Osteoblast (primary cell): ENCODE measurements around the gene ITGB1BP2. TPM values are rescaled to one million over a fixed set of nuclear protein-coding genes. Genes with fewer than 3 reads are reported as not detected.

Source experiments
- DNase-seq: peaks from one replicate; pipeline ENCODE4 v3.0.0; 2011; ENCODE audit warnings: low spot score, mixed read lengths; ENCODE audit not compliant: insufficient read length; ENCODE audit errors: missing footprints
- H2AFZ ChIP-seq: 2 replicates; pipeline ENCODE4 v1.6.0; 2011; ENCODE audit warnings: mild to moderate bottlenecking, low read length
- H3K27ac ChIP-seq: 2 replicates; pipeline ENCODE4 v1.5.1; 2011; ENCODE audit warnings: mild to moderate bottlenecking, low read depth, low read length, moderate library complexity
- H3K27me3 ChIP-seq: 2 replicates; pipeline ENCODE4 v1.6.0; 2012; ENCODE audit warnings: mild to moderate bottlenecking, control low read depth, inconsistent platforms, low read length, moderate library complexity; ENCODE audit not compliant: insufficient read depth
- H3K36me3 ChIP-seq: 2 replicates; pipeline ENCODE4 v1.5.1; 2011; ENCODE audit warnings: mild to moderate bottlenecking, low read length, control low read depth, moderate library complexity; ENCODE audit not compliant: insufficient read depth
- H3K4me1 ChIP-seq: 2 replicates; pipeline ENCODE4 v1.5.1; 2011; ENCODE audit warnings: mild to moderate bottlenecking, low read length, control low read depth, moderate library complexity; ENCODE audit not compliant: insufficient read depth
- H3K4me2 ChIP-seq: 2 replicates; pipeline ENCODE4 v1.6.0; 2011; ENCODE audit warnings: mild to moderate bottlenecking, low read length; ENCODE audit not compliant: insufficient read depth
- H3K4me3 ChIP-seq: fragments of 200-600 bp; sonication (generic); 3 replicates; pipeline ENCODE4 v1.5.1; 2012; ENCODE audit warnings: mild to moderate bottlenecking, low read length, inconsistent platforms; ENCODE audit not compliant: insufficient read depth
- H3K79me2 ChIP-seq: 2 replicates; pipeline ENCODE4 v1.6.0; 2012; ENCODE audit warnings: mild to moderate bottlenecking, low read length, control low read depth, inconsistent platforms; ENCODE audit not compliant: insufficient read depth
- H3K9me3 ChIP-seq: 2 replicates; pipeline ENCODE4 v1.5.1; 2011; ENCODE audit warnings: low read depth, low read length, control low read depth
- H4K20me1 ChIP-seq: 2 replicates; pipeline ENCODE4 v1.6.0; 2012; ENCODE audit warnings: mild to moderate bottlenecking, low read length, control low read depth; ENCODE audit not compliant: insufficient read depth
- CTCF ChIP-seq: IDR thresholded peaks from 2 replicates; pipeline ENCODE4 v1.5.1; 2011; ENCODE audit warnings: mild to moderate bottlenecking, low read depth, low read length, moderate library complexity; ENCODE audit errors: extremely low read depth
- total RNA-seq: library from RNA; depleted of rRNA; stranded (reverse); fragments of >200 nt; gene quantifications from 2 replicates; pipeline ENCODE4 v1.2.3, GENCODE V29; 2012

The ITGB1BP2 gene
- 1.1 and 1.5 TPM in 2 replicates for total RNA-seq

GRCh38 chrX:71301195-71301924 lies at the start of gene ITGB1BP2:
TSS of gene ITGB1BP2 (plus strand) at chrX:71301750. CDS start at chrX:71301807, 57 bp downstream.
- no peaks in the 10 kb centered on the region for H4K20me1 ChIP-seq
- H3K36me3 ChIP-seq, result peaks cover 42% of the 10 kb centered on the region
- H3K79me2 ChIP-seq, result no peaks in the 10 kb centered on the region
- H3K4me1 ChIP-seq, result peaks cover 5% of the 10 kb centered on the region
- no peak within 1 kb of the TSS for H2AFZ ChIP-seq
- no peaks in the 10 kb centered on the region for H3K27me3 ChIP-seq
- no peaks in the 10 kb centered on the region for H3K9me3 ChIP-seq
- H3K27ac ChIP-seq, result no peak within 1 kb of the TSS
- DNase-seq, result peak; percentile 69
- H3K4me2 ChIP-seq, result no peak within 1 kb of the TSS
- no peak within 1 kb of the TSS for H3K4me3 ChIP-seq
- TF ChIP-seq CTCF, result no peak

- Histone ChIP-seq H3K9me3 (no peaks in the 10 kb centered on the region), H3K4me2 (peak overlapping the region; percentile 92), H2AFZ (no peak overlapping the region), H3K4me3 (no peak overlapping the region), H3K36me3 (peaks cover 10% of the 10 kb centered on the region), H3K79me2 (peaks cover 15% of the 10 kb centered on the region), H3K27ac (no peak overlapping the region), H3K4me1 (peaks cover 3% of the 10 kb centered on the region), H3K27me3 (no peaks in the 10 kb centered on the region), H4K20me1 (peaks cover 3% of the 10 kb centered on the region)
- no peak for TF ChIP-seq CTCF
- DNase-seq, result peak; percentile 66
These were observed 49.3 kb upstream of the ITGB1BP2 start for GRCh38 chrX:71252221-71252620.

GRCh38 chrX:71253253-71254091 lies 48.1 kb upstream of the ITGB1BP2 start:
- no peaks in the 10 kb centered on the region for H3K27me3 ChIP-seq
- peak; percentile 40 for TF ChIP-seq CTCF
- H3K9me3 ChIP-seq, result no peaks in the 10 kb centered on the region
- H3K4me2 ChIP-seq, result peak overlapping the region; percentile 92
- peaks cover 5% of the 10 kb centered on the region for H3K36me3 ChIP-seq
- peaks cover 3% of the 10 kb centered on the region for H3K4me1 ChIP-seq
- peaks cover 3% of the 10 kb centered on the region for H4K20me1 ChIP-seq
- DNase-seq, result peak; percentile 62
- H2AFZ ChIP-seq, result peak overlapping the region; percentile 56
- peak overlapping the region; percentile 89 for H3K4me3 ChIP-seq
- H3K79me2 ChIP-seq, result peaks cover 15% of the 10 kb centered on the region
- H3K27ac ChIP-seq, result no peak overlapping the region
